NT2/D1 (cell line): ENCODE data around the gene ACVR1B.
A peak's percentile ranks its signal among the peaks of the same experiment; 100 is the strongest.

Experiments
- DNase-seq: peaks from one replicate; pipeline ENCODE4 v3.0.0-alpha.2; 2011; ENCODE audit warnings: low read depth, low spot score
- H3K27me3 ChIP-seq: 2 replicates; pipeline ENCODE4 v1.6.0; 2011; ENCODE audit warnings: mild to moderate bottlenecking; ENCODE audit not compliant: insufficient read length, insufficient read depth
- H3K36me3 ChIP-seq: 2 replicates; pipeline ENCODE4 v1.6.1; 2011; ENCODE audit warnings: mild to moderate bottlenecking, low read length, mixed read lengths; ENCODE audit not compliant: insufficient read depth, insufficient read length
- H3K4me1 ChIP-seq: 2 replicates; pipeline ENCODE4 v1.5.1; 2011; ENCODE audit not compliant: insufficient read depth, insufficient read length
- H3K4me3 ChIP-seq: 2 replicates; pipeline ENCODE4 v1.5.1; 2011; ENCODE audit warnings: low read depth; ENCODE audit not compliant: insufficient read length
- H3K9ac ChIP-seq: 2 replicates; pipeline ENCODE4 v1.6.0; 2011; ENCODE audit warnings: low read depth; ENCODE audit not compliant: insufficient read length
- H3K9me3 ChIP-seq: 2 replicates; pipeline ENCODE4 v1.5.1; 2011; ENCODE audit warnings: mild to moderate bottlenecking, low read length; ENCODE audit not compliant: insufficient read depth
- SUZ12 ChIP-seq: IDR thresholded peaks from 2 replicates; pipeline ENCODE4 v1.6.1; 2011; ENCODE audit not compliant: insufficient read length, insufficient read depth; ENCODE audit errors: extremely low read depth
- YY1 ChIP-seq: IDR thresholded peaks from 2 replicates; pipeline ENCODE4 v1.6.1; 2011; ENCODE audit not compliant: insufficient read length, insufficient read depth
- ZNF274 ChIP-seq: IDR thresholded peaks from 2 replicates; pipeline ENCODE4 v1.6.1; 2011; ENCODE audit warnings: mild to moderate bottlenecking, low read depth, low read length

The ACVR1B gene

GRCh38 chr12:52003016-52003550 is 51.6 kb downstream of the ACVR1B start:
- TF ChIP-seq YY1 (no peak), ZNF274 (no peak), SUZ12 (no peak)
- H3K9me3 ChIP-seq: no peaks in the 10 kb centered on the region
- peaks cover 10% of the 10 kb centered on the region for H3K27me3 ChIP-seq
- no peak for DNase-seq
- H3K4me1 ChIP-seq: peaks cover 22% of the 10 kb centered on the region
- no peak overlapping the region for H3K4me3 ChIP-seq
- peaks cover 14% of the 10 kb centered on the region for H3K36me3 ChIP-seq
- no peak overlapping the region for H3K9ac ChIP-seq

DNA sequence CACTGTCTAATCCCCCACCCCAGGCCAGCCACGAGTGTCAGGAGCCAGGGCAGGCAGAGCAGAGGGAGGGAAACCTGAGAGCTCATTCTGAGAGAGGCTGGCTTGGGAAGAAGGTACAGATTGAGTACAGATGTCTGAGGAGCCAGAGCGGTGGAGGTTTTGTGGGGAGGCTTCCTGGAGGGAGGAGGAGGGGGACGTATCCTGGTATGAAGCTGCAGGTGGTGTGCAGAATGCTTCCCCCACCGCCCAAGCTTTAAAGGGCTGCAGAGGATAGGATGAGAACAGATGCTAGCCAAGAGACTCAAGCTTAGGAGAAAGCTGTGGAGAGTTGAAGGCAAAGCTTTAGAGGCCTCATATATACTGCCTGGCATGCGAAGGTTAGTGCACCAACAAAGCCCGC is 52.1 kb downstream of the ACVR1B start:
- no peak for DNase-seq
- Histone ChIP-seq H3K27me3 (peaks cover 12% of the 10 kb centered on the region), H3K9ac (no peak overlapping the region), H3K36me3 (peaks cover 17% of the 10 kb centered on the region), H3K4me3 (no peak overlapping the region), H3K9me3 (no peaks in the 10 kb centered on the region), H3K4me1 (peaks cover 26% of the 10 kb centered on the region)
- TF ChIP-seq YY1 (no peak), ZNF274 (no peak), SUZ12 (no peak)

DNA sequence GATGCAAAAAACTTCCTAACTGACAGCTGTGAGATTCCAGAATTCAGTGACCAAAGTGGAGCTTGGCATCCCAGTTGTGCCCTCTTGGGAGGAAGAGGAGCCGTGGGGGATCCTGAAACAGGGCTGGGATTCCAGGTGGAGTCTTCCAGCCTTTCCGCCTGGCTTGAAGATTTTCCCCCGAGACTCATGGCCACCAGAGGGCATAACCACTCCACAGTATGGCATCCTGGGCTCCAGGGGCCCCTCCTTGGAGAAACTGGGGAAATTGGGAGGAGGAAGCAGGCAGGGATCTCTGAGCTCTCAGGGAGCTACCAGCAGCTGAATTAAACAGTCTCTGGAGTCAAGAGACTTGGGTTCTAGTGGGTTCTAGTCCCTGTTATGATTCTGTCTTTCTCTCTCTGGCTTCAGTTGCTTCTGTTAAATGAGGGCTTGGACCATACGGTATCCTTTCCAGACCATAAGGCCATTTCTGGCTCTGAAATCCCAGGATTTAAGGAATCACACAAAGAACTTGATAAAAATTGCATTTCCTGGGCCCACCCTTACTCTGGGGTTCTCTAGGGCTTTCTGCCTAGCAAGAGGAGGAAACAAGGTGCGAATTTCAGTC is 52.6 kb downstream of the ACVR1B start:
- no peak for DNase-seq
- Histone ChIP-seq H3K9ac (peak overlapping the region; percentile 46), H3K9me3 (no peaks in the 10 kb centered on the region), H3K36me3 (peaks cover 18% of the 10 kb centered on the region), H3K4me3 (no peak overlapping the region), H3K4me1 (peaks cover 32% of the 10 kb centered on the region), H3K27me3 (peaks cover 12% of the 10 kb centered on the region)
- TF ChIP-seq SUZ12 (no peak), YY1 (no peak), ZNF274 (no peak)

DNA sequence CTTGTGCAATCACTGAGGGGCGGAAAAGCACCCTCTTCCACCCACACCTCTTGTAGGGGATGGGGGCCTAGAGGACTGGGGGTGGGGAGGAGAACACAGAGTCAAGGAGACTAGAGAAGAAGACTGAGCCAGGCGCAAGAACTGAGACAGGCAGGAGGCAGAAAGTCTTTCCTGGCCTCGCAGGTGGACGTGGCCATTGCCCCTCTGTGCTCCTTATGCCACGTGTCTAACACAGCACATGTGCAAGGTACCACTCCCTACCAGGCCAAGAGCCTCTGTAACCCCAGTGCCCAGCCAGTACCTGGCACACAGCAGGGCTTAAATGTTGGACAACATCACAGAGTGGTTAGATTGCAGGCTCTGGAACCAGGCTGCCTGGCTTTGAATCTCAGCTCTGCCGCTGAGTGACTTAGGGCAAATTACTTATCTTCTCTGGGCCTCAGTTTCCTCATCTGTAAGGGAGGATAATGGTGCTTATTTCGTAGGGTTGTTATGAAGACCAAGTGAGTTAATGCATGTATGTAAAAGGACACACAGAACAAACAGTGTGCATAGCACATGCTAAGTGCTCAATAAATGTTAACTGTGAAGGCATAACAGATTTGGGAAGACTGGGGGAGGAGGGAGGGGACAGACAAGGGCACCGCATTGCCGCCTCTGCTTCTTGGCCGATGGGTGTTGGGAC is 53.9 kb downstream of the ACVR1B start:
- peaks cover 37% of the 10 kb centered on the region for H3K4me1 ChIP-seq
- H3K9me3 ChIP-seq: no peaks in the 10 kb centered on the region
- DNase-seq: no peak
- TF ChIP-seq SUZ12: no peak
- no peak for TF ChIP-seq ZNF274
- TF ChIP-seq YY1: no peak
- H3K9ac ChIP-seq: peak overlapping the region; percentile 77
- H3K27me3 ChIP-seq: peaks cover 12% of the 10 kb centered on the region
- H3K4me3 ChIP-seq: no peak overlapping the region
- peaks cover 14% of the 10 kb centered on the region for H3K36me3 ChIP-seq

DNA sequence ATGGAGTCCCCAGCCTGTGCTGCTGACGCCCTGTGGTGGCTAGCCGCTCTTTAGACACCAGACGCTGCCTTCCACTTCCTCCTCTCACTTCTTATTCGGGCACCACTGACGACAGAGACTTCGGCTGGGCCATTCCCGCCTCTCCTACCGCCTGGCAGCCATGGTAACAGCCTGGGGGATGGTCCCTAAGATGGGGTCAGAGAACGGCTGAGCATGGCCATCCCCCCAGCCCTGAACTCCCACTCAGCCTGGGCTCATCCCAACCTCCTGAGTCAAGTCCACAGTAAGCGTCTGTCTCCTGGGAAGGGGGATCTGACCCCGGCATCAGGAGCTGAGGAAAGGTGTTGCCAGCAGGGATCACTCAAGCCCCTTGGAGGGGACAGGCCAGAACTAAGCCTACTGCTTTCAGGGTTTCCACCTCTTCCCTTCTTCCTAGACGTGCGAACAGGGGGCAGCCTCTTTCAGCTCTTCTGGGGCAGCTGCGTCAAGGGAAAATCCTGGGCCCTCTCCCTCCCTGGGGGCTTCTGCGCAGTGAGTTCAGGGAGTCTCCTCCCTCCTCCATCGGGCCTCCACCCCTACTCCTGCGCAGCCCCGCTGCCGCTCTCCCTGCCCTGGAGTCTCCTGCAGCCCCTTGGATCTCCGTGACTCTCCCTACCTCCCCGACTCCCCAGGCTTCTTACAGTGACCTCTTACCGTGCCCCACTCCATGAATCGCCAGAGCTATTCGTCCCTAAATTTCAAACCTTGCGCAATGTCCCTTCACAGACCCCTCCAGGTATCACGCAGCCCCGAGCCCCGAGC is 54.6 kb downstream of the ACVR1B start:
- H3K4me1 ChIP-seq: peaks cover 37% of the 10 kb centered on the region
- peak overlapping the region; percentile 43 for H3K4me3 ChIP-seq
- no peak for DNase-seq

GRCh38 chr12:52006726-52007157 is 55.2 kb downstream of the ACVR1B start, which contains the start of gene TAMALIN:
TSS of gene TAMALIN (plus strand) at chr12:52006946. CDS start at chr12:52007020, 74 bp downstream.
- Histone ChIP-seq H3K9me3 (no peaks in the 10 kb centered on the region), H3K27me3 (peaks cover 12% of the 10 kb centered on the region), H3K36me3 (peaks cover 26% of the 10 kb centered on the region), H3K9ac (peak within 1 kb of the TSS; percentile 93), H3K4me3 (peak within 1 kb of the TSS; percentile 86), H3K4me1 (peaks cover 37% of the 10 kb centered on the region)
- TF ChIP-seq SUZ12 (no peak), YY1 (no peak)
- DNase-seq: no peak

More for the DNA sequence above, 54.6 kb downstream of the ACVR1B start:
- no peaks in the 10 kb centered on the region for H3K9me3 ChIP-seq
- peak overlapping the region; percentile 77 for H3K9ac ChIP-seq
- peaks cover 20% of the 10 kb centered on the region for H3K36me3 ChIP-seq
- TF ChIP-seq YY1 (no peak), SUZ12 (no peak), ZNF274 (no peak)
- peaks cover 12% of the 10 kb centered on the region for H3K27me3 ChIP-seq
